Tibial nerve (tissue), 4 donors: ENCODE data around the gene STARD10.

Source experiments
- EP300 ChIP-seq, 2 donors: sonication (generic); formaldehyde crosslinking; IDR thresholded peaks; one replicate each; pipeline ENCODE4 v1.6.1; 2017; ENCODE audit warnings: antibody characterized with exemption in 2 of 2, mild to moderate bottlenecking in 1 of 2
- POLR2A ChIP-seq, 2 donors: fragments of 450-650 bp; IDR thresholded peaks; one replicate each; pipeline ENCODE4 v1.6.1; 2017; ENCODE audit warnings: antibody characterized with exemption in 2 of 2, mild to moderate bottlenecking in 2 of 2, moderate library complexity in 2 of 2
- TF ChIP-seq, protein P1 (sequence below), 5 experiments: fragments of 200-600 bp in 3 of 5; fragments of 450-650 bp in 2 of 5; sonication (generic) in 3 of 5; IDR thresholded peaks; one replicate each; pipeline ENCODE4 v1.5.1; 2016 to 2019; ENCODE audit warnings: antibody characterized with exemption in 5 of 5, mild to moderate bottlenecking in 3 of 5, moderate library complexity in 2 of 5

DNA sequence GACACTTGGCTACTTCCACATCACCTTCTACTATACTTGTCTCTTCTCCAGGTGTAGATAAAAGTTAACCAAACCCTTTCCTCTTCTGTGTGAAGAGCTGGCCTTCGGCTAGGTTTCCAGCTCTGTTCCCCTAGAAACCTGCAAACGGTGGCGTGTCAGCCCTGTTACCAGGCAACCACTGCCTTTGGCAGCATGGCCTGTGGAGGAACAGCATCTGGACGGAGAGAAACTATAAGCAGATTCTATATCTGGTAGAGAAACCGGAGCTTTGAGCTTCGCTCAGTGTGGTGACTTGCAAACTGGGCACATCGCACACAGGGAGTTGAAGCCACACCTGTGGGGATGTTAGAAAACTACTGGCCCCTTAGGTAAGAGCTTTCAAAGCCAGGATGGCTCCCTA is 77.6 kb downstream of the STARD10 start:
- TF ChIP-seq POLR2A (IDR thresholded peaks at IDR 0.05) (no peak), EP300 (IDR thresholded peaks at IDR 0.05) (no peak)
- TF ChIP-seq, protein P1, sequence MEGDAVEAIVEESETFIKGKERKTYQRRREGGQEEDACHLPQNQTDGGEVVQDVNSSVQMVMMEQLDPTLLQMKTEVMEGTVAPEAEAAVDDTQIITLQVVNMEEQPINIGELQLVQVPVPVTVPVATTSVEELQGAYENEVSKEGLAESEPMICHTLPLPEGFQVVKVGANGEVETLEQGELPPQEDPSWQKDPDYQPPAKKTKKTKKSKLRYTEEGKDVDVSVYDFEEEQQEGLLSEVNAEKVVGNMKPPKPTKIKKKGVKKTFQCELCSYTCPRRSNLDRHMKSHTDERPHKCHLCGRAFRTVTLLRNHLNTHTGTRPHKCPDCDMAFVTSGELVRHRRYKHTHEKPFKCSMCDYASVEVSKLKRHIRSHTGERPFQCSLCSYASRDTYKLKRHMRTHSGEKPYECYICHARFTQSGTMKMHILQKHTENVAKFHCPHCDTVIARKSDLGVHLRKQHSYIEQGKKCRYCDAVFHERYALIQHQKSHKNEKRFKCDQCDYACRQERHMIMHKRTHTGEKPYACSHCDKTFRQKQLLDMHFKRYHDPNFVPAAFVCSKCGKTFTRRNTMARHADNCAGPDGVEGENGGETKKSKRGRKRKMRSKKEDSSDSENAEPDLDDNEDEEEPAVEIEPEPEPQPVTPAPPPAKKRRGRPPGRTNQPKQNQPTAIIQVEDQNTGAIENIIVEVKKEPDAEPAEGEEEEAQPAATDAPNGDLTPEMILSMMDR (IDR thresholded peaks at IDR 0.05) = no peak
